K562 (cell line): ENCODE measurements around the gene SOSTDC1. TPM values are rescaled to one million over a fixed set of nuclear protein-coding genes. Genes with fewer than 3 reads are reported as not detected.

ENCODE experiments used
- ATF7 ChIP-seq: fragments of 450-650 bp; IDR thresholded peaks from 2 replicates; pipeline ENCODE4 v1.7.1; 2014; ENCODE audit warnings: mild to moderate bottlenecking, moderate library complexity
- GTF2E2 ChIP-seq: fragments of 200-800 bp; sonication (Bioruptor generic); IDR thresholded peaks from 2 replicates; pipeline ENCODE4 v1.6.1; 2016; ENCODE audit warnings: missing genetic modification characterization, missing compliant biosample characterization
- HDAC2 ChIP-seq: fragments of 450-650 bp; IDR thresholded peaks from 2 replicates; pipeline ENCODE4 v1.6.1; 2016; ENCODE audit warnings: mild to moderate bottlenecking
- KDM5B ChIP-seq: fragments of 200-600 bp; sonication (generic); IDR thresholded peaks from 2 replicates; pipeline ENCODE4 v1.6.1; 2012; ENCODE audit warnings: low read depth, mild to moderate bottlenecking, moderate library complexity, low read length, control low read depth, inconsistent platforms; ENCODE audit not compliant: insufficient replicate concordance
- MTA3 ChIP-seq: fragments of 450-650 bp; formaldehyde crosslinking; IDR thresholded peaks from 2 replicates; pipeline ENCODE4 v1.6.1; 2017; ENCODE audit warnings: mild to moderate bottlenecking, borderline replicate concordance
- PHF8 ChIP-seq: fragments of 200-600 bp; sonication (generic); IDR thresholded peaks from 2 replicates; pipeline ENCODE4 v1.6.1; 2012; ENCODE audit warnings: mixed run types, mild to moderate bottlenecking, inconsistent platforms, low read length, moderate library complexity, borderline replicate concordance
- POLR2A ChIP-seq: fragments of 450-650 bp; conservative IDR thresholded peaks from 2 replicates; pipeline ENCODE4 v1.6.1; 2016
- POLR2AphosphoS5 ChIP-seq: IDR thresholded peaks from 2 replicates; pipeline ENCODE4 v1.6.1; 2011; ENCODE audit warnings: mild to moderate bottlenecking, low read depth, low read length, moderate library complexity; ENCODE audit not compliant: control insufficient read depth, insufficient read depth
- RBBP5 ChIP-seq: fragments of 200-600 bp; sonication (generic); IDR thresholded peaks from 2 replicates; pipeline ENCODE4 v1.6.1; 2012; ENCODE audit warnings: borderline replicate concordance, mild to moderate bottlenecking, low read length, control low read depth, inconsistent platforms; ENCODE audit not compliant: insufficient read depth, poor library complexity, severe bottlenecking
- RBFOX2 ChIP-seq: fragments of 200-400 bp; formaldehyde crosslinking; IDR thresholded peaks from 2 replicates; pipeline ENCODE4 v1.6.1; 2017; ENCODE audit warnings: low read depth, mild to moderate bottlenecking, low read length, moderate library complexity
- ZBTB11 ChIP-seq, 3 experiments: fragments of 200-800 bp in 1 of 3; fragments of 250-450 bp in 1 of 3; fragments of 450-650 bp in 1 of 3; sonication (Bioruptor Pico) in 1 of 3; sonication (Bioruptor generic) in 1 of 3; formaldehyde crosslinking in 1 of 3; IDR thresholded peaks; 2 replicates each; pipeline versions ENCODE4 v1.6.1 to v1.8.0; 2016 to 2022; ENCODE audit warnings: mild to moderate bottlenecking in 2 of 3, missing genetic modification characterization in 2 of 3, missing compliant biosample characterization in 1 of 3, moderate library complexity in 1 of 3
- ZNF75A ChIP-seq: fragments of 450-650 bp; formaldehyde crosslinking; IDR thresholded peaks from 2 replicates; pipeline ENCODE4 v1.4.0; 2020; ENCODE audit warnings: mild to moderate bottlenecking
- polyA plus RNA-seq, 8 experiments: library from polyadenylated mRNA; depleted of rRNA in 4 of 8; stranded (reverse) in 5 of 8; unstranded in 3 of 8; fragments of >200 nt; fragmentation: Nextera tagmentation in 2 of 8; fragmentation: Illumina TruSeq in 1 of 8; extraction: Ambion mirVana in 2 of 8; extraction: Trizol in 1 of 8; gene quantifications; 2 replicates each; pipeline versions ENCODE4 v1.2.1 to v1.2.3, GENCODE V29; 2011 to 2014; ENCODE audit warnings: inconsistent platforms in 1 of 8, missing spikeins in 1 of 8
- total RNA-seq, 7 experiments: library from RNA; depleted of rRNA in 6 of 7; stranded (reverse); fragments of >200 nt in 6 of 7; fragmentation: Illumina TruSeq in 2 of 7; extraction: Trizol in 2 of 7; gene quantifications; 2 replicates each; pipeline versions ENCODE4 v1.2.1 to v1.2.3, GENCODE V29; 2011 to 2021; ENCODE audit warnings: low replicate concordance in 1 of 7
- TF ChIP-seq, protein P1 (sequence below): fragments of 450-650 bp; IDR thresholded peaks from 2 replicates; pipeline ENCODE4 v1.6.1; 2016; ENCODE audit warnings: low read depth

SOSTDC1 gene
- total and polyA plus RNA-seq, 9 of the 15 experiments (the other 6 are each of a cell fraction or from before 2014, with no cell fraction given) = 8.3 to 48.6 (median 15.9) TPM

- no peak for TF ChIP-seq ZBTB11 (CRISPR knock-in tag; IDR thresholded peaks at IDR 0.05)
- TF ChIP-seq RBFOX2 = peak; percentile 73
- 0 out of 2 replicates have a peak, but pooled peaks have one; percentile 9 for TF ChIP-seq GTF2E2 (tag)
- TF ChIP-seq POLR2A = peak; percentile 78
- TF ChIP-seq MTA3 = peak; percentile 65; the same call in 1 of the 2 replicates
- 0 out of 2 replicates have a peak, but pooled peaks have one; percentile 66 for TF ChIP-seq HDAC2
- peak; percentile 35; the same call in 1 of the 2 replicates for TF ChIP-seq POLR2AphosphoS5
- peak; percentile 43 for TF ChIP-seq KDM5B
- TF ChIP-seq, protein P1, sequence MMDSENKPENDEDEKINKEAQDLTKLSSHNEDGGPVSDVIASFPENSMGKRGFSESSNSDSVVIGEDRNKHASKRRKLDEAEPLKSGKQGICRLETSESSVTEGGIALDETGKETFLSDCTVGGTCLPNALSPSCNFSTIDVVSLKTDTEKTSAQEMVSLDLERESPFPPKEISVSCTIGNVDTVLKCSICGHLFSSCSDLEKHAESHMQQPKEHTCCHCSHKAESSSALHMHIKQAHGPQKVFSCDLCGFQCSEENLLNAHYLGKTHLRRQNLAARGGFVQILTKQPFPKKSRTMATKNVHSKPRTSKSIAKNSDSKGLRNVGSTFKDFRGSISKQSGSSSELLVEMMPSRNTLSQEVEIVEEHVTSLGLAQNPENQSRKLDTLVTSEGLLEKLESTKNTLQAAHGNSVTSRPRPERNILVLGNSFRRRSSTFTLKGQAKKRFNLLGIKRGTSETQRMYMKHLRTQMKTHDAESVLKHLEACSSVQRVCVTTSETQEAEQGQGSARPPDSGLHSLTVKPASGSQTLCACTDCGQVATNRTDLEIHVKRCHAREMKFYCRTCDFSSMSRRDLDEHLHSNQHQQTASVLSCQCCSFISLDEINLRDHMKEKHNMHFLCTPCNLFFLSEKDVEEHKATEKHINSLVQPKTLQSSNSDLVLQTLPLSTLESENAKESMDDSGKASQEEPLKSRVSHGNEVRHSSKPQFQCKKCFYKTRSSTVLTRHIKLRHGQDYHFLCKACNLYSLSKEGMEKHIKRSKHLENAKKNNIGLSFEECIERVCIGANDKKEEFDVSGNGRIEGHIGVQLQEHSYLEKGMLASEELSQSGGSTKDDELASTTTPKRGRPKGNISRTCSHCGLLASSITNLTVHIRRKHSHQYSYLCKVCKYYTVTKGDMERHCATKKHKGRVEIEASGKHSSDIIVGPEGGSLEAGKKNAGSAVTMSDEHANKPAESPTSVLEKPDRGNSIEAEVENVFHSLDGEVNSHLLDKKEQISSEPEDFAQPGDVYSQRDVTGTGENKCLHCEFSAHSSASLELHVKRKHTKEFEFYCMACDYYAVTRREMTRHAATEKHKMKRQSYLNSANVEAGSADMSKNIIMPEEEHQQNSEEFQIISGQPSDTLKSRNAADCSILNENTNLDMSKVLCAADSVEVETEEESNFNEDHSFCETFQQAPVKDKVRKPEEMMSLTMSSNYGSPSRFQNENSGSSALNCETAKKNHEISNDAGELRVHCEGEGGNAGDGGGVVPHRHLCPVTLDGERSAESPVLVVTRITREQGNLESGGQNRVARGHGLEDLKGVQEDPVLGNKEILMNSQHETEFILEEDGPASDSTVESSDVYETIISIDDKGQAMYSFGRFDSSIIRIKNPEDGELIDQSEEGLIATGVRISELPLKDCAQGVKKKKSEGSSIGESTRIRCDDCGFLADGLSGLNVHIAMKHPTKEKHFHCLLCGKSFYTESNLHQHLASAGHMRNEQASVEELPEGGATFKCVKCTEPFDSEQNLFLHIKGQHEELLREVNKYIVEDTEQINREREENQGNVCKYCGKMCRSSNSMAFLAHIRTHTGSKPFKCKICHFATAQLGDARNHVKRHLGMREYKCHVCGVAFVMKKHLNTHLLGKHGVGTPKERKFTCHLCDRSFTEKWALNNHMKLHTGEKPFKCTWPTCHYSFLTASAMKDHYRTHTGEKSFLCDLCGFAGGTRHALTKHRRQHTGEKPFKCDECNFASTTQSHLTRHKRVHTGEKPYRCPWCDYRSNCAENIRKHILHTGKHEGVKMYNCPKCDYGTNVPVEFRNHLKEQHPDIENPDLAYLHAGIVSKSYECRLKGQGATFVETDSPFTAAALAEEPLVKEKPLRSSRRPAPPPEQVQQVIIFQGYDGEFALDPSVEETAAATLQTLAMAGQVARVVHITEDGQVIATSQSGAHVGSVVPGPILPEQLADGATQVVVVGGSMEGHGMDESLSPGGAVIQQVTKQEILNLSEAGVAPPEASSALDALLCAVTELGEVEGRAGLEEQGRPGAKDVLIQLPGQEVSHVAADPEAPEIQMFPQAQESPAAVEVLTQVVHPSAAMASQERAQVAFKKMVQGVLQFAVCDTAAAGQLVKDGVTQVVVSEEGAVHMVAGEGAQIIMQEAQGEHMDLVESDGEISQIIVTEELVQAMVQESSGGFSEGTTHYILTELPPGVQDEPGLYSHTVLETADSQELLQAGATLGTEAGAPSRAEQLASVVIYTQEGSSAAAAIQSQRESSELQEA = no peak
- TF ChIP-seq RBBP5 = peak; percentile 52
- peak; percentile 43; the same call in 1 of the 2 replicates for TF ChIP-seq ATF7
- 0 out of 2 replicates have a peak, but pooled peaks have one; percentile 4 for TF ChIP-seq ZNF75A (CRISPR knock-in tag)
- TF ChIP-seq PHF8 = peak; percentile 40; the same call in 1 of the 2 replicates
Measured at GRCh38 chr7:16465469-16466361, at the start of gene SOSTDC1 (continued).
